A549 (cell line): ENCODE data around the gene C2CD4C.

ENCODE experiments used
- BHLHE40 ChIP-seq: IDR thresholded peaks from 2 replicates; pipeline ENCODE4 v1.6.1; 2012; ENCODE audit warnings: low read depth, low read length, inconsistent platforms
- CEBPB ChIP-seq, 2 experiments: fragments of >200 bp in 1 of 2; sonication (Bioruptor Twin) in 1 of 2; formaldehyde crosslinking in 1 of 2; IDR thresholded peaks; 2 replicates each; pipeline ENCODE4 v1.6.1; 2012 to 2016
- CTCF ChIP-seq: fragments of >200 bp; sonication (Bioruptor Twin); formaldehyde crosslinking; IDR thresholded peaks from 3 replicates; pipeline ENCODE4 v1.5.1; 2016
- E2F6 ChIP-seq: IDR thresholded peaks from 2 replicates; pipeline ENCODE4 v1.6.1; 2012; ENCODE audit warnings: low read depth, borderline replicate concordance
- EP300 ChIP-seq, 2 experiments: fragments of >200 bp; sonication (Bioruptor Twin); formaldehyde crosslinking; IDR thresholded peaks; 2 replicates in 1 of 2; 3 replicates in 1 of 2; pipeline ENCODE4 v1.6.1; 2016 to 2017
- KDM1A ChIP-seq: fragments of 200-600 bp; sonication (generic); IDR thresholded peaks from 2 replicates; pipeline ENCODE4 v1.6.1; 2016; ENCODE audit warnings: low read depth, mild to moderate bottlenecking
- PHF8 ChIP-seq: fragments of 200-600 bp; sonication (generic); IDR thresholded peaks from 2 replicates; pipeline ENCODE4 v1.6.1; 2016; ENCODE audit warnings: low read depth, mild to moderate bottlenecking, antibody characterized with exemption, moderate library complexity, borderline replicate concordance
- POLR2A ChIP-seq: IDR thresholded peaks from 2 replicates; pipeline ENCODE4 v1.6.1; 2012; ENCODE audit warnings: mild to moderate bottlenecking, low read length
- RAD21 ChIP-seq, 2 experiments: fragments of >200 bp in 1 of 2; sonication (Bioruptor Twin) in 1 of 2; formaldehyde crosslinking in 1 of 2; IDR thresholded peaks in 1 of 2; conservative IDR thresholded peaks in 1 of 2; 2 replicates in 1 of 2; 3 replicates in 1 of 2; pipeline ENCODE4 v1.6.1; 2012 to 2018; ENCODE audit warnings: inconsistent platforms in 1 of 2
- RCOR1 ChIP-seq: fragments of 150-350 bp; IDR thresholded peaks from 2 replicates; pipeline ENCODE4 v1.6.1; 2014; ENCODE audit warnings: antibody characterized with exemption, low read length, low read depth
- RFX5 ChIP-seq: fragments of 450-650 bp; IDR thresholded peaks from 2 replicates; pipeline ENCODE4 v1.7.1; 2014; ENCODE audit warnings: antibody characterized with exemption, mild to moderate bottlenecking, moderate library complexity

DNA sequence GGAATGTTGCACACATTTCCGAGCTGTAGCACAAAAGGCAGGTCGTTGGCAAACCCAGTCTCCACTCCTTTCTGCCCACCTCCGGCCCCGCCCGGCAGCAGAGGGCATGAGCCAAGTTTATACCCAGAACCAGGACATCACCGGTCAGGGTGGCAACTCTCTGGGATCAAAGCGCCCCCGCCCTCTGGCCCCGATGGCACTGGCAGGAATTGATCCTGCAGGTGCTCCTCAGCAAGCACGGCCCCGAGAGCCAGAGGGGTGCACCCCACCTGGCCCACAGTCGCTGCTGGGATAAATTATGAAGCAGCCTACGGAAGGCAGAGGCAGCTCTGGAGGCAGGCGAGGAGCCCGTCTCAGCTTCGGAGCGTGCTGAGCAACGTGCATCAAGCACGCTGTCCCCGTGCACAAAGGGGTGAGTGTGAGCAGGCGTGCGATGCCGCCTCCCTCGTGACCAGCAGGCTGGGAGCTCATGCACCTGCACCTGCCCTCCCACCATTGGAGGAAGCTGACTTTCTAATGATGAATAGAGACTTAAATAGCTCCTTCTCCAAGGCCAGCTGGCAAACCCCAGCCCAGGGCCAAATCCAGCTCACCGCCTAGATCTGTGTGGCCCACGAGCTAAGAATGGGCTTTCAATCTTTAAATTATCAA, 26.2 kb upstream of the C2CD4C start:
- TF ChIP-seq EP300 (IDR thresholded peaks at IDR 0.05) (no peak), RAD21 (conservative IDR thresholded peaks at IDR 0.05 in 1 of 2, IDR thresholded peaks at IDR 0.05 in 1 of 2) (no peak), CTCF (no peak), E2F6 (no peak), CEBPB (IDR thresholded peaks at IDR 0.05) (no peak), BHLHE40 (no peak), RCOR1 (no peak), RFX5 (no peak), PHF8 (no peak), POLR2A (no peak), KDM1A (no peak)
